ENCODE results near the gene GUCD1. TPM values are rescaled to one million over a fixed set of nuclear protein-coding genes. Genes with fewer than 3 reads are reported as not detected.

The GUCD1 gene
- total RNA-seq, 1 donor from 2014 or later: 71.6 TPM

- no peak for FAIRE-seq
- Histone ChIP-seq H3K36me3 (ENCODE audit: control insufficient read depth, insufficient read depth, low read length) (no peaks in the 10 kb centered on the region), H3K27me3 (ENCODE audit: control insufficient read depth, insufficient read depth, low read length) (peaks cover 4% of the 10 kb centered on the region), H3K4me3 (ENCODE audit: low read depth, low read length) (no peak overlapping the region)
- TF ChIP-seq CTCF (IDR thresholded peaks at IDR 0.05; ENCODE audit: insufficient read depth, low read length, severe bottlenecking): no peak
- no peak for DNase-seq (ENCODE audit: low read depth)
Observed at GRCh38 chr22:24502541-24502940, 52.4 kb downstream of the GUCD1 start.

GRCh38 chr22:24502034-24502433 is 52.9 kb downstream of the GUCD1 start:
- Histone ChIP-seq H3K4me3 (ENCODE audit: low read depth, low read length) (no peak overlapping the region), H3K27me3 (ENCODE audit: control insufficient read depth, insufficient read depth, low read length) (peaks cover 4% of the 10 kb centered on the region), H3K36me3 (ENCODE audit: control insufficient read depth, insufficient read depth, low read length) (no peaks in the 10 kb centered on the region)
- no peak for FAIRE-seq
- TF ChIP-seq CTCF (IDR thresholded peaks at IDR 0.05; ENCODE audit: insufficient read depth, low read length, severe bottlenecking): no peak
- DNase-seq (ENCODE audit: low read depth): no peak

GRCh38 chr22:24501301-24502005 is 53.5 kb downstream of the GUCD1 start:
- TF ChIP-seq CTCF (IDR thresholded peaks at IDR 0.05; ENCODE audit: insufficient read depth, low read length, severe bottlenecking): no peak
- H3K36me3 ChIP-seq (ENCODE audit: control insufficient read depth, insufficient read depth, low read length): no peaks in the 10 kb centered on the region
- peak; percentile 47 for FAIRE-seq

GRCh38 chr22:24500277-24500820 is 54.6 kb downstream of the GUCD1 start:
- TF ChIP-seq CTCF (IDR thresholded peaks at IDR 0.05; ENCODE audit: insufficient read depth, low read length, severe bottlenecking): no peak
- H3K4me3 ChIP-seq (ENCODE audit: low read depth, low read length): no peak overlapping the region
- no peaks in the 10 kb centered on the region for H3K36me3 ChIP-seq (ENCODE audit: control insufficient read depth, insufficient read depth, low read length)
- FAIRE-seq (no peak), DNase-seq (ENCODE audit: low read depth) (peak; percentile 84)
- H3K27me3 ChIP-seq (ENCODE audit: control insufficient read depth, insufficient read depth, low read length): peaks cover 4% of the 10 kb centered on the region

More at GRCh38 chr22:24501301-24502005, 53.5 kb downstream of the GUCD1 start:
- H3K27me3 ChIP-seq (ENCODE audit: control insufficient read depth, insufficient read depth, low read length): peaks cover 4% of the 10 kb centered on the region
- no peak for DNase-seq (ENCODE audit: low read depth)
- no peak overlapping the region for H3K4me3 ChIP-seq (ENCODE audit: low read depth, low read length)

- peaks cover 7% of the 10 kb centered on the region for H3K27me3 ChIP-seq (ENCODE audit: control insufficient read depth, insufficient read depth, low read length)
- no peak for FAIRE-seq
- DNase-seq (ENCODE audit: low read depth): no peak
- H3K4me3 ChIP-seq (ENCODE audit: low read depth, low read length): no peak overlapping the region
- TF ChIP-seq CTCF (IDR thresholded peaks at IDR 0.05; ENCODE audit: insufficient read depth, low read length, severe bottlenecking): no peak
- H3K36me3 ChIP-seq (ENCODE audit: control insufficient read depth, insufficient read depth, low read length): no peaks in the 10 kb centered on the region
Observed at GRCh38 chr22:24499706-24500276, 55.1 kb downstream of the GUCD1 start.

All from bronchial epithelial cell (primary cell).